Stimulated activated naive B cell treated with anti-CD40 and anti-IgM and Interleukin-4, amounts not matched to agents 10 μg/mL and 1 μg/mL and 100 μg/mL, for 72 hours (primary cell): ENCODE data around the gene RBM3.
"Not testable (repeated sequence)": the region's sequence is repeated elsewhere in the genome, so short reads cannot be mapped to it uniquely, and the experiment has no call there.

Source experiments
- ATAC-seq, 2 donors: fragments of 150-1000 bp; cut with Tn5 transposase; replicated peaks; 2 replicates each; pipeline ENCODE4 v1.10.0; 2021; ENCODE audit warnings: moderate library complexity in 1 of 2
- DNase-seq: peaks from one replicate; pipeline ENCODE4 v3.0.0; 2021
- H3K27ac Mint-ChIP-seq: one replicate; pipeline ENCODE4 v1.8.0; 2022; ENCODE audit warnings: mild to moderate bottlenecking, mixed read lengths
- H3K27me3 Mint-ChIP-seq, 2 donors: one replicate each; pipeline ENCODE4 v1.8.0; 2022; ENCODE audit warnings: mixed read lengths in 2 of 2
- H3K36me3 Mint-ChIP-seq, 2 donors: one replicate each; pipeline ENCODE4 v1.8.0; 2022; ENCODE audit warnings: mixed read lengths in 2 of 2, mild to moderate bottlenecking in 1 of 2
- H3K4me1 Mint-ChIP-seq, 2 donors: one replicate each; pipeline ENCODE4 v1.8.0; 2022; ENCODE audit warnings: mixed read lengths in 2 of 2, mild to moderate bottlenecking in 1 of 2
- H3K4me3 Mint-ChIP-seq, 2 donors: one replicate each; pipeline ENCODE4 v1.8.0; 2022; ENCODE audit warnings: mild to moderate bottlenecking in 2 of 2, mixed read lengths in 2 of 2, moderate library complexity in 1 of 2
- H3K9me3 Mint-ChIP-seq, 2 donors: one replicate each; pipeline ENCODE4 v1.8.0; 2022; ENCODE audit warnings: mixed read lengths in 2 of 2, mild to moderate bottlenecking in 1 of 2

Gene RBM3

DNA sequence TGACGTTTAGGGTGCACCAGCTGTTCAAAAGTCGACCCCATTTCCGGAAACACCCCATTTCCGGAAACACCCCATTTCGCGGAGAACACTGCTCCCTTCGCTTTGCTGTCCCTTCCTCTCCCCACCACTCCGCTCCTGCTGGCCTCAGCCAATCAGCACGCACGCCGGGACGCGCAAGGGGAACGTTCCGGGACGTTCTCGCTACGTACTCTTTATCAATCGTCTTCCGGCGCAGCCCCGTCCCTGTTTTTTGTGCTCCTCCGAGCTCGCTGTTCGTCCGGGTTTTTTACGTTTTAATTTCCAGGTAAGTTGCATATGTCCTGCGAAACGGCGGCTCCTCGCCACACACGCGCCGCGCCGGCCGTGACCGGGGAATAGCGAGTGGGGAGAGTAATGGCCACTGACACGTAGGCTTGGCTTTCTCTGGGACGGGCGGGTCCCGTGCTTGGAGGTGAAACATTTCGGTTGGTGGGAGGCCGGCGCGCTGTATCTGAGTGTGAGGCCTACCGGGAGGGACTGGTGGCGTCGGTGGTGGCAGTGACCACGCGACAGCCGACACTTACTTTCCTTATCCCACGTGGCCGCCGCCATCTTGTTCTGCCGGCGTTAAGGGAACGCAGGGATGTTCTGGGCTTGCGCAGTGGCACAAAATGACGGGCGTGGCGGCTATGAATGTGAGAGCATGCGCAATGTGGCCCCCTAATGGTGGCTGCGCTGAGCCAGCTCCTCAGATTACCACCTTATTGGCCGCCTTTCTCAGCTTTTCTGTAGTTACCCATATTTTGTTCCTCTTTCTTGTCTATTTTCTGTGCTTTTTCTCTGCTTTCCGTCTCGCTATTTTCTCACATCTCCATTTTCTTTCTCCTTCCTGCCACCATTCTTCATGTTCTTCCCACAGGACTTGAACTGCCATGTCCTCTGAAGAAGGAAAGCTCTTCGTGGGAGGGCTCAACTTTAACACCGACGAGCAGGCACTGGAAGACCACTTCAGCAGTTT lies at the start of gene RBM3:
RBM3 (plus strand) TSS at position 215 of the 997 bp plus-strand sequence; CDS start at position 912, 697 bp downstream.
- peaks cover 4 to 14% of the 10 kb centered on the region in 2 donors for H3K4me1 Mint-ChIP-seq
- H3K36me3 Mint-ChIP-seq = peaks cover 23 to 43% of the 10 kb centered on the region in 2 donors
- DNase-seq = peak; percentile 90
- H3K27me3 Mint-ChIP-seq = no peaks in the 10 kb centered on the region
- H3K4me3 Mint-ChIP-seq = peak within 1 kb of the TSS; percentile 86 to 90
- no peaks in the 10 kb centered on the region for H3K9me3 Mint-ChIP-seq
- H3K27ac Mint-ChIP-seq = peak within 1 kb of the TSS; percentile 100
- ATAC-seq = peak; percentile 88 to 94

DNA sequence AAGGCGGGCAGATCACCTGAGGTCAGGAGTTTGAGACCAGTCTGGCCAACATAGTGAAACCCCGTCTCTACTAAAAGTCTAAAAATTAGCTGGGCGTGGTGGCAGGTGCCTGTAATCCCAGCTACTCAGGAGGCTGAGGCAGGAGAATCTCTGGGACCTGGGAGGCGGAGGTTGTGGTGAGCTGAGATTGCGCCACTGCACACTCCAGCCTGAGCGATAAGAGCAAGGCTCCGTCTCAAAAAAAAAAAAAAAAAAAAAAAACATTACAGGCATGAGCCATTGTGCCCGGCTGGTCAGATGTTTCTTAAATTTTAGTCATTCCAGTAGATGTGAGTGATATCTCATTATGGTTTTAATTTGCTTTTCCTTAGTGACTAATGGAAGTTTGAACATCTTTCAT lies 48.4 kb upstream of the RBM3 start:
- H3K4me1 Mint-ChIP-seq, H3K27ac Mint-ChIP-seq, H3K27me3 Mint-ChIP-seq, H3K4me3 Mint-ChIP-seq, DNase-seq, ATAC-seq, H3K9me3 Mint-ChIP-seq: not testable (repeated sequence)
- H3K36me3 Mint-ChIP-seq = peaks cover 18 to 19% of the 10 kb centered on the region in 2 donors

DNA sequence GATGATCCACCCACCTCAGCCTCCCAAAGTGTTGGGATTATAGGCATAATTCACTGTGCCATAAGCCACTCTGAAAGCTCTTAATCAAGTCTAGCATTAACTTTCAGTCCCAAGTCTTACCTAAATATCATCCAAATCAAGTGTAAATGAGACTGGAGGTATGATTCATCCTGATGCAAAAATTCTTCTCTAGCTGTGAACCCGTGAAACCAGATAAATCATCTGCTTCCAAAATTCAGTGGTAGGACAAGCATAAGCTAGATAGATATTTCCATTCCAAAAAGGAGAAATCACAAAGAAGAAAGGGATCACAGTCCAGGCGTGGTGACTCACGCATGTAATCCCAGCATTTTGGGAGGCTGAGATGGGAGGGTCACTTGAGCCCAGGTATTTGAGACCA lies 43.5 kb upstream of the RBM3 start:
- Mint-ChIP-seq H3K4me3 (no peak overlapping the region), H3K36me3 (peaks cover 13 to 19% of the 10 kb centered on the region in 2 donors)

DNA sequence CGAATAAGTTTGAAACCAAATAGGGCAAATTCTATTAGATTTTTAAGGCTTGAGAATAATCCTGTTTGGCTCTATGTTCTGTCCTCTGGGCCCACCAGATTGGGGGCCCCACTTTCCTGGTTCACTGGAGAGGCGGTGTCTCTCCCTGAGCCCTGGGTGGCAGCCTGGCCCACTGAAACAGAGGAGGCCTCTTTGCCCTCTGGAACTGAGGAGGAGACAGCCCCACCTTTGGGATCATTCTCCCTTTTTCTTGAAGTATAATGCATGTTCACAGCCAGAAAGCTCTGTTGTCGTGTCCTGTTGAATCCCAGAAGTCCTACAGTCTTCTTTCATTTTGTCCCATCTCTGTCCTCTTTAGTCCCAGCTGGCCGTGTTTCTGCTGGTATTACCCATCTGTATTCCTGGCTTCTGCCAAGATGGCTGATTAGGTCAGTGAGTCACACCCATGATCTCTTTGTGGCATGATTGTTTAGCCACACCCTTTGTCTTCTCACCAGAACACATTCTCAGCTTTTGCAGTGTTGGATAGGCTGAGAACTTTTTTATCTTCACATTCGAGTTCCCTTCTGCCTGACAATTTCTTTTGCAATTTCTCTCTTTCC lies 42.8 kb upstream of the RBM3 start:
- DNase-seq = no peak
- no peaks in the 10 kb centered on the region for H3K9me3 Mint-ChIP-seq
- peaks cover 12 to 18% of the 10 kb centered on the region in 2 donors for H3K36me3 Mint-ChIP-seq
- ATAC-seq = no peak
- no peaks in the 10 kb centered on the region for H3K4me1 Mint-ChIP-seq
- H3K27ac Mint-ChIP-seq = no peak overlapping the region
- no peak overlapping the region for H3K4me3 Mint-ChIP-seq
- H3K27me3 Mint-ChIP-seq = no peaks in the 10 kb centered on the region

More for the DNA sequence above, 43.5 kb upstream of the RBM3 start:
- Mint-ChIP-seq H3K9me3 (no peaks in the 10 kb centered on the region), H3K4me1 (no peaks in the 10 kb centered on the region), H3K27me3 (no peaks in the 10 kb centered on the region), H3K27ac (no peak overlapping the region)
- no peak for DNase-seq
- no peak for ATAC-seq

DNA sequence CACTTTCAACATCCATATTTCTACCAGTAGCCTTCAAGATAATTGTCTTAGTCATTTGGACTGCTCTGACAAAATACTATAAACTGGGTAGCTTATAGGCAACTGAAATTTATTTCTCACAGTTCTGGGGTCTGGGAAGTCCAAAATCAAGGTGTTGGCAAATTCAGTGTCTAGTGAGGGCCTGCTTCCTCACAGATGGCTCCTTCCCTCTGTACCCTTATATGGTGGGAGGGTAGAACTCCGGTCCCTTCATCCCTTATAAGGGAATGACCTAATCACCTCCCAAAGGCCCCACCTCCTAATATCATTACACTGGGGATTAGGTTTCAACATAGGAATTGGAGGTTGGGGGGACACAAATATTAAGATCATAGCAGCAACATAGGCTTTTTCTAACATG lies 42.1 kb upstream of the RBM3 start:
- peaks cover 8 to 14% of the 10 kb centered on the region in 2 donors for H3K36me3 Mint-ChIP-seq

DNA sequence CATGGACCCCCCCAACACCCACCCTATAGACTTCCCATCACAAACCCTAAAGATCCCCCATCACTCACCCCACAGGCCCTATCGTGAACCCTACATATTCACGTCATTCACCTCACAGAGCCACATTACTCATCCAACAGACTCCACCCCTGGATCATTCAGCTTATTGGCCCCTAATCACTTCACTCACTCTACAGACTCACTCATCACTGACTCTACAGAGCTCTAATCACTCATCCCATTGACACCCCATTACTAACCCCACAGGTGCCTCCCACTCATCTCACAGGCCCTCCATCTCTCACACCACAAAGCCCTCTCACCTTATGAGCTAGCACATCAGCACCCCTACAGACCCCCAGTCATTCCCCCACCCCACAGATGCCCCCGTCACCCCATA lies 41.1 kb upstream of the RBM3 start:
- no peaks in the 10 kb centered on the region for H3K27me3 Mint-ChIP-seq
- H3K27ac Mint-ChIP-seq = no peak overlapping the region
- H3K36me3 Mint-ChIP-seq = peaks cover 8 to 12% of the 10 kb centered on the region in 2 donors
- ATAC-seq (no peak), DNase-seq (no peak)
- no peaks in the 10 kb centered on the region for H3K4me1 Mint-ChIP-seq
- H3K4me3 Mint-ChIP-seq = no peak overlapping the region
- H3K9me3 Mint-ChIP-seq = no peaks in the 10 kb centered on the region

More for the DNA sequence above, 42.1 kb upstream of the RBM3 start:
- Mint-ChIP-seq H3K27ac (no peak overlapping the region), H3K4me3 (no peak overlapping the region), H3K27me3 (no peaks in the 10 kb centered on the region), H3K9me3 (no peaks in the 10 kb centered on the region), H3K4me1 (no peaks in the 10 kb centered on the region)
- DNase-seq = no peak
- no peak for ATAC-seq

DNA sequence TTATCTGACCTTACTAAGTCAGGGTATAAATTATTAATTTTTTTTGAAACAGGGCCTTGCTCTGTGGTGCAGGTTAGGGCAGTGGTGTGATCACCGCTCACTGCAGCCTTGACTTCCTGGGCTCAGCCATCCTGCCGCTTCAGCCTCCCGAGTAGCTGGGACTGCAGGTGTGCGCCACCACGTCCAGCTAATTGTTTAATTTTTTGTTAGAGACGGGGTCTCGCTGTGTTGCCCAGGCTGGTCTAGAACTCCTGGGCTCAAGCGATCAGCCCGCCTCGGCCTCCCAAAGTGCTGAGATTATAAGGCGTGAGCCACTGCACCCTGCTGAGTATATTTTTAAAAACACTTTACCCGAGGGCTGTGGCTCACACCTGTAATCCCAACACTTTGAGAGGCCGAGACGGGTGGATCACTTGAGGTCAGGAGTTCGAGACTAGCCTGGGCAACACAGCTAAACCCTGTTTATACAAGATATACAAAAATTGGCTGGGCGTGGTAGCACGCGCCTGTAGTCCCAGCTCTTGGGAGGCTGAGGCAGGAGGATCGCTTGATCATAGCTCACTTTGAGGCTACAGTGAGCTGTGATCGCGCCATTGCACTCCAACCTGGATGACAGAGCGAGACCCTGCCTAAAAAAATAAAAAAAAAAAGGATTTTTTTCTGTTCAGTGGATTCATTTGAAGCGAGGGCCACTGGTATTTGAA lies 35.5 kb upstream of the RBM3 start:
- ATAC-seq = no peak
- no peak for DNase-seq
- Mint-ChIP-seq H3K4me3 (peak overlapping the region; percentile 83 to 90), H3K27ac (peak overlapping the region; percentile 95), H3K4me1 (peaks cover 12 to 20% of the 10 kb centered on the region in 2 donors), H3K36me3 (peaks cover 4 to 9% of the 10 kb centered on the region in 2 donors), H3K9me3 (no peaks in the 10 kb centered on the region), H3K27me3 (no peaks in the 10 kb centered on the region)

DNA sequence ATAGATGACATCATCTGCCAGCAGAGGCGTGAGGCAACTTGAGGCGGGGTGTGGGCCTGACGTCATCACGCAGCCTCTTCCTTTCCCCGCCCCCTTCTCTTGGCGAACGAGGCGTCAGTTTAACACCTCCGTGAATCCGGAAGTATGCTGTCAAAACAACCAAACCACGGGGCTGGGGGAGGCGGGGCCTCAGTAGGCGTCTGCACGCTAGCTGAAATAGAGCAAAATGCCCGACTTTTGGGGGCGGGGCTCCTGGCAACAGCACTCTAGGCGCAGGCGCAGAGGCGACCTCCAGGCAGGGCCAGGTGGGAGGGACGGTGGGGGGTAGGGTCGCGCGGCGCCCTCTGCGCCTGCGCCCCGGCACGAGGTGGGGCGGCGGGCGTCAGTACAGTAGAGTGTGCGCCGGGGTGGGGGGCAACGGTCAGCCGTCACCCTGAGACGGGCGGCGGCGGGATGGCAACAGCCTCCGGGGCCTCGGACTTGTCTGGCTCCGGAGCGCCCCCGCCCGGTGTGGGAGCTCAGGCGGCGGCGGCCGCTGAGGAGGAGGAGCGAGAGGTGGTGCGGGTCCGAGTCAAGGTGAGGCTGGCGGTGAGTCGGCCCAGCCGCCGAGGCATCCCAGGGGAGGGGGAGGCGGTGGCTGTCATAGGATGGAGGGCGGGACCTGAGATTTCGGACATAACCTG lies 34.8 kb upstream of the RBM3 start, which contains the start of gene TBC1D25:
TBC1D25 (plus strand) TSS at position 370 of the 683 bp plus-strand sequence; CDS start at position 454, 84 bp downstream.
- DNase-seq = peak; percentile 94

DNA sequence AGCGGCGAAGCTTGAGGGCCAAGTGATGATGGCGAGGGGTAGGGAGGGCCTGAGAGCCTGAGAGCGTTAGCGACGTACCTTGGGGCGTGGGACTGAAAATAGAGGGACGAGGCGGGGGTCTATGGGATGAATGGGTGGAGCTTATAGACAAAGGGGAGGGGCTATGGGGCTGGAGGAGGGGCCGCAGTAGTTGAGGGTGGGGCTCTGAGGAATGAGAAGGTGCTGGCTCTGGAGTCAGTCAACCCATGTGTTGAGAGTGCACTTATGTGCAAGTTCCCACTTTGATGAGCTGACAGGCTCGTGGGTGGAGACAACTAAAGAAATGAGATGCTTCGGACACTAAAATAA lies 34.3 kb upstream of the RBM3 start:
- Mint-ChIP-seq H3K4me1 (peaks cover 12 to 20% of the 10 kb centered on the region in 2 donors), H3K4me3 (peak overlapping the region; percentile 83 to 90), H3K27me3 (no peaks in the 10 kb centered on the region), H3K9me3 (no peaks in the 10 kb centered on the region), H3K36me3 (peaks cover 8 to 9% of the 10 kb centered on the region in 2 donors), H3K27ac (peak overlapping the region; percentile 95)
- no peak for DNase-seq
- ATAC-seq = peak; percentile 64 to 71

More for the DNA sequence above, 34.8 kb upstream of the RBM3 start, which contains the start of gene TBC1D25:
- H3K27me3 Mint-ChIP-seq = no peaks in the 10 kb centered on the region
- ATAC-seq = peak; percentile 81 to 89
- H3K27ac Mint-ChIP-seq = peak within 1 kb of the TSS; percentile 95
- H3K4me3 Mint-ChIP-seq = peak within 1 kb of the TSS; percentile 83 to 90
- peaks cover 12 to 20% of the 10 kb centered on the region in 2 donors for H3K4me1 Mint-ChIP-seq
- H3K9me3 Mint-ChIP-seq = no peaks in the 10 kb centered on the region
- peaks cover 4 to 9% of the 10 kb centered on the region in 2 donors for H3K36me3 Mint-ChIP-seq

DNA sequence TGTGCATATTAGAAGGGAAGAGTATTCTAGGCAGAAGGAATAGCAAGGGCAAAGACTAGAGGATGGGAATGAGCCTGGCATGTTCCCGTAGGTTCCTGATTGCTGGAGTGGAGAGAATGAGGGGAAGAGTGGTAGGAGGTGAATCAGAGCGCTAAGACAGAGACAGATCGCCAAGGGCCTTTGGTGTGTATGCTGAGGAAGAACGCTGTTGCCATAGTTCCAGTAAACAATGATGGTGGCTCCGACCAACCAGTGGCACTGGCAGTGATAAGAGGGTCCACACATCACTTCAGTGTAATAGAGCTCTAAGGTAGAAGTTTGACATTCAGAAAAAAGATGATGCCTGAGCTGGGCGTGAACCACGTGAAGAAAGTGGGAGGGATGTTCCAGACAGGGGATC lies 33.8 kb upstream of the RBM3 start:
- DNase-seq = no peak
- H3K4me3 Mint-ChIP-seq = peak overlapping the region; percentile 83 to 90
- H3K9me3 Mint-ChIP-seq = no peaks in the 10 kb centered on the region

DNA sequence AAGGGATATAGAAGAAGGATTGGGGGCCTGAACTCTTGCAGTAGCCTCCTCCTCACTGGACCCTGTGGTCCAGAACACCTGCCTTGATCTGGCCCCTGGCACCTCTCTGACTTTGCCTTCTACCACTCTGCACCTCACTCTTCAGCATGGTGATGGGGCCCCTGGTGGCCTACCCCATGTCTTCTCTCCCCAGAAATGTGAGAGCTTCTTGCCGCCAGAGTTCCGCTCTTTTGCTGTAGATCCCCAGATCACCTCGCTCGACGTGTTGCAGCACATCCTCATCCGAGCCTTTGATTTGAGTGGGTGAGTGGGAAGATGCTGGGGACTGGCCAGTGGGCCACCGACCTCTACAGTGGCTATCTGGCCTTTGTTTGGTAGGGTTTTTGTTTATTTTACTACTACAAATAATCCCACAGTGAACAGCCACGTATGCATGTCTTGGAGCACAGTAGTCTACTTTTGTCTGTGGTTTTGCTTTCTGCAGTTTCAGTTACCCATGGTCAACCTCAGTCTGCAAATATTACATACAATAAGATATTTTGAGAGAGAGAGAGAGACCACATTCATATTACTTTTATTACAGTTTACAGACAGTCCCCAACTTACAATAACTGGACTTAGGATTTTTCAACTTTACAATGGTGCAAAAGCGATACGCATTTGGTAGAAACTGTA lies 33.0 kb upstream of the RBM3 start:
- Mint-ChIP-seq H3K4me1 (peaks cover 12 to 20% of the 10 kb centered on the region in 2 donors), H3K4me3 (peak overlapping the region; percentile 49 to 90), H3K36me3 (peaks cover 8 to 11% of the 10 kb centered on the region in 2 donors), H3K27ac (peak overlapping the region; percentile 73), H3K9me3 (no peaks in the 10 kb centered on the region), H3K27me3 (no peaks in the 10 kb centered on the region)
- ATAC-seq = no peak
- DNase-seq = no peak

More for the DNA sequence above, 33.8 kb upstream of the RBM3 start:
- peaks cover 8 to 11% of the 10 kb centered on the region in 2 donors for H3K36me3 Mint-ChIP-seq
- no peaks in the 10 kb centered on the region for H3K27me3 Mint-ChIP-seq
- H3K27ac Mint-ChIP-seq = peak overlapping the region; percentile 95
- peaks cover 12 to 20% of the 10 kb centered on the region in 2 donors for H3K4me1 Mint-ChIP-seq
- no peak for ATAC-seq

DNA sequence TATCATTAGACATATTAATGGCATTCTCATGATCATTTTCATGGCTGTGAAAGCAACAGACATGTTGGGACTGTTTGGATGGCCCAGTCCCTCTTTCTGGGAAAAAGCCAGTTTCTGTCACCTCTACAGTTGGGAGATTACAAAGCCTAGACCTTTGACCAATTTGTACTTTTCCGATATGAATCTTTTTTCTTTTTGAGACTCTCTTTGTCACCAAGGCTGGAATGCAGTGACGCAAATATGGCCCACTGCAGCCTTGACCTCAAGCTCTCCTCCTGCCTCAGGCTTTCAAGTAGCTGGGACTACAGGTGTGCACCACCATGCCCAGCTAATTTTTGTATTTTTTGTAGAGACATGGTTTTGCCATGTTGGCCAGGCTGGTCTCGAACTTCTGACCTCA lies 25.4 kb upstream of the RBM3 start:
- ATAC-seq = no peak
- no peaks in the 10 kb centered on the region for H3K27me3 Mint-ChIP-seq
- peak overlapping the region; percentile 47 for H3K27ac Mint-ChIP-seq
- DNase-seq = no peak
- H3K4me1 Mint-ChIP-seq = no peaks in the 10 kb centered on the region
- H3K4me3 Mint-ChIP-seq = no peak overlapping the region
- peaks cover 11 to 12% of the 10 kb centered on the region in 2 donors for H3K36me3 Mint-ChIP-seq
- no peaks in the 10 kb centered on the region for H3K9me3 Mint-ChIP-seq

DNA sequence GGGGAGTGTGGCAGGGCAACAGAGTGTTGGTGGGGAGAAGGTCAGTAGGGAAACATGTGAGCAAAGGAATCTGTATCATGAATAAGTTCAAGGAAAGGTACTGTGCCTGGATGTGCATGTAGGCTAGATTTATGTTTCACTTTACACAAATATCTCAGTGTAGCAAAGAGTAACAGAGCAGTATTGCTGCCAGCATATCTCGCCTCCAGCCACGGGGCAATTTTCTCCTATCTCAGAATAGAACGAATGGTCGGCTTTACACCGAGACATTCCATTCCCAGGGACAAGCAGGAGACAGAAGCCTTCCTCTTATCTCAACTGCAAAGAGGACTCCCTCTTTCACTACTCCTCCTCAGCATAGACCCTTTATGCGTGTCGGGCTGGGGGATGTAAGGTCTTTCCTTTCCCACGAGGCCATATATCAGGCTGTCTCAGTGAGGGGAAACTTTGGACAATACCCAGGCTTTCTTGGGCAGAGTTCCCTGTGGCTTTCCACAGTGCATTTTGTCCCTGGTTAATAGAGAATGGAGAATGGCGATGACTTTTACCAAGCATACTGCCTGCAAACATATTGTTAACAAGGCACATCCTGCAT lies 18.5 kb upstream of the RBM3 start:
- not testable (repeated sequence) for H3K9me3 Mint-ChIP-seq, H3K4me3 Mint-ChIP-seq, H3K4me1 Mint-ChIP-seq, H3K27me3 Mint-ChIP-seq, ATAC-seq, H3K27ac Mint-ChIP-seq, DNase-seq
- H3K36me3 Mint-ChIP-seq = peaks cover 15 to 25% of the 10 kb centered on the region in 2 donors
